Lung (tissue), 12 donors: ENCODE data around the gene C19orf53. TPM values are rescaled to one million over a fixed set of nuclear protein-coding genes. Genes with fewer than 3 reads are reported as not detected.
A peak's percentile ranks its signal among the peaks of the same experiment; 100 is the strongest.

Experiments used
- ATAC-seq: fragments of 200-7000 bp; cut with Tn5 transposase; one replicate; pipeline ENCODE4 v1.9.1; 2020; ENCODE audit warnings: moderate number of reproducible peaks; ENCODE audit not compliant: insufficient read depth, low FRiP score
- DNase-seq, 3 donors: peaks; one replicate each; pipeline ENCODE4 v3.0.0-alpha.2; 2013 to 2017
- H3K27ac ChIP-seq, 2 donors: one replicate each; pipeline ENCODE4 v1.5.1; 2013; ENCODE audit warnings: mild to moderate bottlenecking in 2 of 2, moderate library complexity in 2 of 2, control low read depth in 1 of 2, inconsistent platforms in 1 of 2, low read depth in 1 of 2, low read length in 1 of 2
- H3K27me3 ChIP-seq, 3 donors: one replicate each; pipeline ENCODE4 v1.5.1; 2013; ENCODE audit warnings: low read length in 2 of 3; ENCODE audit not compliant: control insufficient read depth in 3 of 3, insufficient read depth in 3 of 3
- H3K36me3 ChIP-seq, 4 donors: one replicate each; pipeline ENCODE4 v1.5.1; 2013; ENCODE audit warnings: low read length in 4 of 4, mild to moderate bottlenecking in 1 of 4, moderate library complexity in 1 of 4; ENCODE audit not compliant: control insufficient read depth in 4 of 4, insufficient read depth in 4 of 4
- H3K4me1 ChIP-seq, 5 donors: one replicate each; pipeline ENCODE4 v1.5.1; 2013; ENCODE audit warnings: low read length in 5 of 5, mild to moderate bottlenecking in 2 of 5, moderate library complexity in 1 of 5; ENCODE audit not compliant: control insufficient read depth in 5 of 5, insufficient read depth in 5 of 5
- H3K4me3 ChIP-seq: one replicate; pipeline ENCODE4 v1.5.1; 2013; ENCODE audit warnings: mild to moderate bottlenecking, control low read depth, moderate library complexity
- H3K9ac ChIP-seq, 2 donors: one replicate each; pipeline ENCODE4 v1.5.1; 2013; ENCODE audit warnings: low read length in 2 of 2, control low read depth in 1 of 2; ENCODE audit not compliant: insufficient read depth in 1 of 2
- H3K9me3 ChIP-seq, 4 donors: one replicate each; pipeline ENCODE4 v1.5.1; 2013; ENCODE audit warnings: low read length in 3 of 4, mild to moderate bottlenecking in 1 of 4, moderate library complexity in 1 of 4; ENCODE audit not compliant: control insufficient read depth in 4 of 4, insufficient read depth in 3 of 4
- CTCF ChIP-seq: IDR thresholded peaks from 2 replicates; pipeline ENCODE4 v1.5.1; 2012; ENCODE audit warnings: mild to moderate bottlenecking; ENCODE audit errors: control extremely low read depth, extremely low read depth
- WGBS, 2 donors: extraction: QIAGEN DNeasy Blood & Tissue Kit; methylation state at CpG; one replicate each; pipeline ENCODE4 v1.1.7; 2013; 5-methylcytosine and 5-hydroxymethylcytosine counted together
- polyA plus RNA-seq, 2 donors: library from polyadenylated mRNA; stranded (reverse); fragments of 200-250 nt; gene quantifications; one replicate each; pipeline ENCODE4 v1.2.1, GENCODE V29; 2013
- total RNA-seq, 2 donors: library from RNA; depleted of rRNA in 1 of 2; stranded (reverse); fragments of >200 nt in 1 of 2; gene quantifications; one replicate each; pipeline ENCODE4 v1.2.1, GENCODE V29; 2014 to 2021
- donor health status: control.
- donor health status: control.
- donor health status: Bipolar disorder and iron deficiency.
- donor health status: healthy.
- donor health status: DM: yes; HTN: yes; CAD: no.

Gene C19orf53
- total and polyA plus RNA-seq, 4 donors: 62.6 to 251 (median 111) TPM

- no peaks in the 10 kb centered on the region for H3K36me3 ChIP-seq
- no peak for TF ChIP-seq CTCF
- WGBS, 2 donors: 6 to 9% methylated on average over 12 of the region's 12 CpGs
- peak overlapping the region; percentile 79 for H3K4me3 ChIP-seq
- peak overlapping the region; percentile 82 to 92 for H3K27ac ChIP-seq
- no peaks in the 10 kb centered on the region for H3K27me3 ChIP-seq
- H3K4me1 ChIP-seq: peaks cover 4 to 23% (median 7%) of the 10 kb centered on the region in 5 donors
- no peaks in the 10 kb centered on the region for H3K9me3 ChIP-seq
- peak overlapping the region; percentile 37 to 65 for H3K9ac ChIP-seq
- DNase-seq (peak; percentile 40 to 64 (median 41)), ATAC-seq (peak; percentile 10)
Measured at GRCh38 chr19:13796301-13797057, 22.2 kb downstream of the C19orf53 start.

- no peaks in the 10 kb centered on the region for H3K9me3 ChIP-seq
- ATAC-seq: no peak
- H3K9ac ChIP-seq: no peak overlapping the region
- no peak overlapping the region for H3K4me3 ChIP-seq
- DNase-seq: no peak
- H3K27ac ChIP-seq: peak overlapping the region; percentile 82 to 92
- TF ChIP-seq CTCF: no peak
- H3K36me3 ChIP-seq: no peaks in the 10 kb centered on the region
- 59 to 67% methylated on average over 4 of the region's 4 CpGs for WGBS, 2 donors
- no peaks in the 10 kb centered on the region for H3K27me3 ChIP-seq
- peaks cover 4 to 23% (median 7%) of the 10 kb centered on the region in 5 donors for H3K4me1 ChIP-seq
Measured at GRCh38 chr19:13797058-13797440, 22.8 kb downstream of the C19orf53 start.

GRCh38 chr19:13797870-13798269, 23.6 kb downstream of the C19orf53 start:
- H3K36me3 ChIP-seq: peaks cover 0 to 1% (median 0%) of the 10 kb centered on the region in 4 donors
- no peak overlapping the region for H3K9ac ChIP-seq
- no peak overlapping the region for H3K4me3 ChIP-seq
- 54 to 79% methylated on average over 7 of the region's 7 CpGs for WGBS, 2 donors
- H3K4me1 ChIP-seq: peaks cover 4 to 23% (median 7%) of the 10 kb centered on the region in 5 donors
- H3K27ac ChIP-seq: peak overlapping the region in 1 of 2 donors; percentile 45
- H3K9me3 ChIP-seq: no peaks in the 10 kb centered on the region
- TF ChIP-seq CTCF: no peak
- H3K27me3 ChIP-seq: no peaks in the 10 kb centered on the region
- no peak for ATAC-seq
- no peak for DNase-seq
